Right lobe of liver (tissue), 4 donors: Measurements from ENCODE around the gene TNRC18.
"Not testable (repeated sequence)": the region's sequence is repeated elsewhere in the genome, so short reads cannot be mapped to it uniquely, and the experiment has no call there.

Experiments
- POLR2A ChIP-seq: fragments of 450-650 bp; IDR thresholded peaks from one replicate; pipeline ENCODE4 v1.6.1; 2017; ENCODE audit warnings: antibody characterized with exemption, mild to moderate bottlenecking
- TF ChIP-seq, protein P1 (sequence below), 4 donors: fragments of 200-600 bp in 3 of 4; fragments of 450-650 bp in 1 of 4; IDR thresholded peaks; one replicate each; pipeline versions ENCODE4 v1.5.1 to v1.8.0; 2016 to 2022; ENCODE audit warnings: antibody characterized with exemption in 4 of 4, mild to moderate bottlenecking in 2 of 4
- donor health status: DM: no; HTN: no; CAD: no.
- donor health status: DM: no; HTN: no; CAD: no.
- donor health status: DM: no; HTN: yes; CAD: no.

DNA sequence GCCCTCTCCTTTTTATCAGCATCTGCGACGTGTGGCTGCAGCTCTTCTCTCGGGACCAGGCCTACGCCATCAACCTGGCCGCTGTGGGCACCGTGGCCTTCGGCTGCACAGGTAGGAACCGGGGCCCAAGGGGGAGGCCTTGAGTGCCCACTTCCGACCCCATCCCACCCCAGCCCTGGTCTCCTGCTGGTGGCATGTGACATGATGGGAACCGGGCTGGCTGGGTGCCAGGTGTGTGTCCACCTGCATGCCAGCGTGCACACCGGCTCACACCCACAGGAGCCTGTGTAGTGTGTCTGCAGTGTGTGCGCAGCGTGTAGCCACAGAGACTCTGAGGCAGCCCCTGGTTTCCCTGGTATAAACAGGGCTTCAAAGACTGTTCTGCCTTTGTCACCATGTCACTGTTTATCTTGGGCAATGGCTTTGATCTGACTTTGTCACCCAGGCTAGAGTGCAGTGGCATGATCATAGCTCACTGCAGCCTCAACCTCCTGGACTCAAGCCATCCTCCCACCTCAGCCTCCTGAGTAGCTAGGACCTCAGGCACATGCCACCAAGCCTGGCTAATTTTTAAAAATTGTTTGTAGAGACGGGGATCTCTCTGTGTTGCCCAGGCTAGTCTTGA lies 131.8 kb downstream of the TNRC18 start:
- TF ChIP-seq, protein P1, sequence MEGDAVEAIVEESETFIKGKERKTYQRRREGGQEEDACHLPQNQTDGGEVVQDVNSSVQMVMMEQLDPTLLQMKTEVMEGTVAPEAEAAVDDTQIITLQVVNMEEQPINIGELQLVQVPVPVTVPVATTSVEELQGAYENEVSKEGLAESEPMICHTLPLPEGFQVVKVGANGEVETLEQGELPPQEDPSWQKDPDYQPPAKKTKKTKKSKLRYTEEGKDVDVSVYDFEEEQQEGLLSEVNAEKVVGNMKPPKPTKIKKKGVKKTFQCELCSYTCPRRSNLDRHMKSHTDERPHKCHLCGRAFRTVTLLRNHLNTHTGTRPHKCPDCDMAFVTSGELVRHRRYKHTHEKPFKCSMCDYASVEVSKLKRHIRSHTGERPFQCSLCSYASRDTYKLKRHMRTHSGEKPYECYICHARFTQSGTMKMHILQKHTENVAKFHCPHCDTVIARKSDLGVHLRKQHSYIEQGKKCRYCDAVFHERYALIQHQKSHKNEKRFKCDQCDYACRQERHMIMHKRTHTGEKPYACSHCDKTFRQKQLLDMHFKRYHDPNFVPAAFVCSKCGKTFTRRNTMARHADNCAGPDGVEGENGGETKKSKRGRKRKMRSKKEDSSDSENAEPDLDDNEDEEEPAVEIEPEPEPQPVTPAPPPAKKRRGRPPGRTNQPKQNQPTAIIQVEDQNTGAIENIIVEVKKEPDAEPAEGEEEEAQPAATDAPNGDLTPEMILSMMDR (IDR thresholded peaks at IDR 0.05): not testable (repeated sequence)
- not testable (repeated sequence) for TF ChIP-seq POLR2A
